MM.1S (cell line): ENCODE results near the gene EI24.

Experiments
- EZH2phosphoT487 ChIP-seq: fragments of 300-600 bp; sonication (generic); IDR thresholded peaks from 2 replicates; pipeline ENCODE4 v1.6.1; 2018; ENCODE audit warnings: antibody characterized with exemption, low read length
- TF ChIP-seq, protein P1 (sequence below): fragments of 300-600 bp; sonication (generic); IDR thresholded peaks from 2 replicates; pipeline ENCODE4 v1.5.1; 2016; ENCODE audit warnings: antibody characterized with exemption, low read length, mixed read lengths

DNA sequence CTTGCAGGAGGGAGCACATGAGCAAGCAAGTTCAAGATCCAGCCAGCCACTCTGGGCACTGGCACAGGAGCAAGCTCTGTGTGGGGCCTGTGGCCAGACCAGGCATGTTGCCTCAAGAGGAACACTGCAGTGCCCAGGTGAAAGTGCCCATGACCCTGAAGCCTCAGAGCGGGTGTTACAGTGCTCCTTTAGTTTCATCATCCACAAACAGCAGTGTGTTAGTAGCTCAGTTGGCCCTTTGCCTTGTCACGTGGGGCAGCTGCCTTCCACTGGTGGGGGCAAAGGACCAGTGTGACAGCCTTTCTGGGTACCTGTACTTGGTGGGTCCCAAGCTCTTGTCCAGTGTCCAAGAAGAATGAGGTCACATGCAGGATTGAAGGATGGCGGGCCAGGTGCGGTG is 3.0 kb upstream of the EI24 start:
- TF ChIP-seq, protein P1, sequence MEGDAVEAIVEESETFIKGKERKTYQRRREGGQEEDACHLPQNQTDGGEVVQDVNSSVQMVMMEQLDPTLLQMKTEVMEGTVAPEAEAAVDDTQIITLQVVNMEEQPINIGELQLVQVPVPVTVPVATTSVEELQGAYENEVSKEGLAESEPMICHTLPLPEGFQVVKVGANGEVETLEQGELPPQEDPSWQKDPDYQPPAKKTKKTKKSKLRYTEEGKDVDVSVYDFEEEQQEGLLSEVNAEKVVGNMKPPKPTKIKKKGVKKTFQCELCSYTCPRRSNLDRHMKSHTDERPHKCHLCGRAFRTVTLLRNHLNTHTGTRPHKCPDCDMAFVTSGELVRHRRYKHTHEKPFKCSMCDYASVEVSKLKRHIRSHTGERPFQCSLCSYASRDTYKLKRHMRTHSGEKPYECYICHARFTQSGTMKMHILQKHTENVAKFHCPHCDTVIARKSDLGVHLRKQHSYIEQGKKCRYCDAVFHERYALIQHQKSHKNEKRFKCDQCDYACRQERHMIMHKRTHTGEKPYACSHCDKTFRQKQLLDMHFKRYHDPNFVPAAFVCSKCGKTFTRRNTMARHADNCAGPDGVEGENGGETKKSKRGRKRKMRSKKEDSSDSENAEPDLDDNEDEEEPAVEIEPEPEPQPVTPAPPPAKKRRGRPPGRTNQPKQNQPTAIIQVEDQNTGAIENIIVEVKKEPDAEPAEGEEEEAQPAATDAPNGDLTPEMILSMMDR, result no peak
- TF ChIP-seq EZH2phosphoT487, result no peak
